ENCODE measurements around the gene RBM43.

GRCh38 chr2:151198645-151199044, 63.0 kb downstream of the RBM43 start:
- TF ChIP-seq THRB (CRISPR knock-in tag; conservative IDR thresholded peaks at IDR 0.05) (no peak), BACH1 (tag; IDR thresholded peaks at IDR 0.05) (no peak), CEBPB (tag; IDR thresholded peaks at IDR 0.05) (no peak), POLR2A (conservative IDR thresholded peaks at IDR 0.05) (no peak), ZSCAN29 (IDR thresholded peaks at IDR 0.05) (no peak), CBFA2T2 (conservative IDR thresholded peaks at IDR 0.05) (no peak), SMC3 (conservative IDR thresholded peaks at IDR 0.05; ENCODE audit: insufficient read depth, low read depth, low read length) (no peak)
- TF ChIP-seq, protein P1, sequence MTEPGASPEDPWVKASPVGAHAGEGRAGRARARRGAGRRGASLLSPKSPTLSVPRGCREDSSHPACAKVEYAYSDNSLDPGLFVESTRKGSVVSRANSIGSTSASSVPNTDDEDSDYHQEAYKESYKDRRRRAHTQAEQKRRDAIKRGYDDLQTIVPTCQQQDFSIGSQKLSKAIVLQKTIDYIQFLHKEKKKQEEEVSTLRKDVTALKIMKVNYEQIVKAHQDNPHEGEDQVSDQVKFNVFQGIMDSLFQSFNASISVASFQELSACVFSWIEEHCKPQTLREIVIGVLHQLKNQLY (CRISPR knock-in tag; conservative IDR thresholded peaks at IDR 0.05) = no peak

Data from K562 (cell line).